Gastroesophageal sphincter (tissue), 4 donors: ENCODE data around the gene KCNJ1. TPM values are rescaled to one million over a fixed set of nuclear protein-coding genes. Genes with fewer than 3 reads are reported as not detected.

ENCODE experiments used
- ATAC-seq: fragments of 150-250 bp; one replicate; pipeline ENCODE4 v1.9.1; 2016; ENCODE audit warnings: mild to moderate bottlenecking, moderate library complexity
- H3K27ac ChIP-seq, 4 donors: fragments of 200-600 bp; sonication (generic) in 3 of 4; 1 replicate in 3 of 4; 2 replicates in 1 of 4; pipeline ENCODE4 v1.5.1; 2016 to 2019
- H3K27me3 ChIP-seq: fragments of 200-600 bp; sonication (generic); one replicate; pipeline ENCODE4 v1.5.1; 2019
- H3K36me3 ChIP-seq, 2 donors: fragments of 200-600 bp; sonication (generic); one replicate each; pipeline ENCODE4 v1.5.1; 2019; ENCODE audit warnings: control low read depth in 1 of 2
- H3K4me1 ChIP-seq, 3 donors: fragments of 200-600 bp; sonication (generic); 1 replicate in 2 of 3; 2 replicates in 1 of 3; pipeline ENCODE4 v1.5.1; 2016 to 2019; ENCODE audit warnings: control low read depth in 2 of 3
- H3K4me3 ChIP-seq, 2 donors: fragments of 200-600 bp; sonication (generic); one replicate each; pipeline ENCODE4 v1.5.1; 2019; ENCODE audit warnings: mild to moderate bottlenecking in 1 of 2, moderate library complexity in 1 of 2
- H3K9me3 ChIP-seq, 3 donors: fragments of 200-600 bp; sonication (generic); one replicate each; pipeline ENCODE4 v1.5.1; 2017 to 2019; ENCODE audit warnings: control low read depth in 2 of 3
- EP300 ChIP-seq: sonication (generic); formaldehyde crosslinking; IDR thresholded peaks from one replicate; pipeline ENCODE4 v1.6.1; 2017; ENCODE audit warnings: antibody characterized with exemption, mild to moderate bottlenecking
- POLR2A ChIP-seq, 2 donors: fragments of 450-650 bp; IDR thresholded peaks; one replicate each; pipeline ENCODE4 v1.6.1; 2017; ENCODE audit warnings: antibody characterized with exemption in 2 of 2, mild to moderate bottlenecking in 2 of 2, moderate library complexity in 1 of 2
- POLR2AphosphoS5 ChIP-seq: sonication (generic); formaldehyde crosslinking; IDR thresholded peaks from one replicate; pipeline ENCODE4 v1.6.1; 2017; ENCODE audit warnings: antibody characterized with exemption
- WGBS, 2 donors: methylation state at CpG; one replicate each; pipeline ENCODE4 v1.1.5; 2018; ENCODE audit warnings: low coverage in 1 of 2; 5-methylcytosine and 5-hydroxymethylcytosine counted together
- total RNA-seq, 4 donors: library from RNA; depleted of rRNA; stranded (reverse); fragments of >200 nt; gene quantifications; one replicate each; pipeline ENCODE4 v1.1.0, GENCODE V29; 2016
- TF ChIP-seq, protein P1 (sequence below), 4 experiments: fragments of 200-600 bp in 2 of 4; fragments of 450-650 bp in 2 of 4; sonication (generic) in 1 of 4; IDR thresholded peaks; one replicate each; pipeline ENCODE4 v1.5.1; 2017 to 2019; ENCODE audit warnings: antibody characterized with exemption in 4 of 4, mild to moderate bottlenecking in 2 of 4, moderate library complexity in 2 of 4

The KCNJ1 gene
- total RNA-seq, 4 donors from 2014 or later, result 0.27 TPM; not detected in 3

DNA sequence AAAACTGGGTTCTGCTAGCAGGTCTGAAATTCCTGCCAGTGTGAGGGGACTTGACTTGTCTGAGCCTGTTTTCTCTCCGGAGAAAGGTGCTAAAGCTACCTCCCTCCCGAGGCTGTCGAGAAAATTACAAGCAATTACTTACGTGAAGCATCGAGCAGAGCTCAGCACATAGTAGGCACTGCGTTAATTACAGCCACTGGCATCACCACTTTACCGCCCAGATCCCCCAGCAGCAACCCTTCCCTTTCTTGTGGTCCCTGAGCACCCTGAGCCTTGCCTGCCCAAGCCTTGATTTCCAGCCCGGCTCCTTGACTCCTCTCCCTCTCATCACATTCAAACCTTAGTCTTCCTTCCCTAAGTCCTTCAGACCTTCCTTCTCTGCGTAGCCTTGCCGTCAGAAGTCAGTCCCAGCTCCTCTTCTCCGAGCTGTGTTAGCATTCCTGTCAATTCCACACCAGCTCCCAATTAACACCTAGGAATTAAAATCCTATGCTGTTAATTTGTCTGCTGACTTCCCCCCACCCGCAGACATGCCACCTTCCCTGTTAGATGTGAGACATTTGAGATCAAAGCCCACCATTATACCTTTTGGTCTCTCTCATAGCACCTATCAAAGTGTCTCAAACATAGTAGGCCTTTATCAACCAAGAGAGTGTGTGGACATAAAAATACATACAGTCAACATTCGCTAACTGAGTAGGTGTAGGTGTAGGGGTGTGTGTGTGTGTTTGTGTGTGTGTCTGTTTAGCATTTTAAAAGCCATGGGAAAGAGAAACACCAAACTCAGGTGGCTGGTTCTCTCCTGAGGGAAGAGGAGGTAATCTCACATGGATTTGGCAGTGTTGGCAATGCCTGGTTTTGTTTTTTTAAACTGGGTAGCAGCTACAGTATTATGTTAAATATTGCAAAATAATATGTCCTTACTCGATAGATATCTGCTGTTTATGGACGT, 21.2 kb upstream of the KCNJ1 start:
- no peak overlapping the region for H3K4me3 ChIP-seq
- H3K4me1 ChIP-seq, result peaks cover 0 to 25% (median 0%) of the 10 kb centered on the region in 3 donors
- WGBS, 2 donors, result 81 to 87% methylated on average over 11 to 15 of the region's 15 CpGs
- no peak overlapping the region for H3K27ac ChIP-seq
- TF ChIP-seq, protein P1, sequence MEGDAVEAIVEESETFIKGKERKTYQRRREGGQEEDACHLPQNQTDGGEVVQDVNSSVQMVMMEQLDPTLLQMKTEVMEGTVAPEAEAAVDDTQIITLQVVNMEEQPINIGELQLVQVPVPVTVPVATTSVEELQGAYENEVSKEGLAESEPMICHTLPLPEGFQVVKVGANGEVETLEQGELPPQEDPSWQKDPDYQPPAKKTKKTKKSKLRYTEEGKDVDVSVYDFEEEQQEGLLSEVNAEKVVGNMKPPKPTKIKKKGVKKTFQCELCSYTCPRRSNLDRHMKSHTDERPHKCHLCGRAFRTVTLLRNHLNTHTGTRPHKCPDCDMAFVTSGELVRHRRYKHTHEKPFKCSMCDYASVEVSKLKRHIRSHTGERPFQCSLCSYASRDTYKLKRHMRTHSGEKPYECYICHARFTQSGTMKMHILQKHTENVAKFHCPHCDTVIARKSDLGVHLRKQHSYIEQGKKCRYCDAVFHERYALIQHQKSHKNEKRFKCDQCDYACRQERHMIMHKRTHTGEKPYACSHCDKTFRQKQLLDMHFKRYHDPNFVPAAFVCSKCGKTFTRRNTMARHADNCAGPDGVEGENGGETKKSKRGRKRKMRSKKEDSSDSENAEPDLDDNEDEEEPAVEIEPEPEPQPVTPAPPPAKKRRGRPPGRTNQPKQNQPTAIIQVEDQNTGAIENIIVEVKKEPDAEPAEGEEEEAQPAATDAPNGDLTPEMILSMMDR (IDR thresholded peaks at IDR 0.05), result no peak
- TF ChIP-seq POLR2AphosphoS5 (no peak), EP300 (no peak), POLR2A (IDR thresholded peaks at IDR 0.05) (no peak)
- ATAC-seq, result no peak
- peaks cover 26% of the 10 kb centered on the region for H3K27me3 ChIP-seq
- no peaks in the 10 kb centered on the region for H3K36me3 ChIP-seq
- H3K9me3 ChIP-seq, result no peaks in the 10 kb centered on the region

DNA sequence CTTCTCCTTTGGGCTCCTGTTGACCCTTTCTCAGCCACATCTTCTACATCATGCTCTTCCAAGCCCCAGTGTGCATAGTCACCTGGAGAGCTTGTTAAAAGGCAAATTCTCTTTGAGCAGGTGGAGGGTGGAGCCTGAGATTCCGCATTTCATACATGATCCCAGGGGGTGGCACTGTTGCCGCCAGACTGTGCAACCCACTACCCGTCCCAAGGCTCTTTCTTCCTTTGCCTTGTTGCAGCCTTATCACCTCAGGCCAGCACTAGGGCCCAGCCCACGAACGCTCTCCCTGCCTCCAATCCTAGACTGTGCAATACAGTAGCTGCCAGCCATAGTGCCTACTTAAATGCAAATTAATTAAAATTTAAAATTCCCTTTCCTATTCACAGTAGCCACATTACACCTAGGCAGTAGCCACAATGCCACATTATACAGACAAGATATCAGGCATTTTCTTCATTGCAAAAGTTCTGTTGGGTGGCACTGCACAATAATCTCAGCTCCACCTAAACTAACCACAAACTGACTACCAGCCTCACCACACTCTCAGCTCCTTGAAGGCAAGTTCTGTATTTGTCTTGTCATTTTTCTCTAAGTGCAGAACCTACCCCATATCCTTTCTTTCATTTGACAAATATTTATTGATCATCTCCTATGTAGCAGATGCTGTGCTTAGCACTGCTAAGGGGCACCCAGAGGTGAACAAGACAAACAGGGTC, 19.5 kb upstream of the KCNJ1 start:
- TF ChIP-seq POLR2A (IDR thresholded peaks at IDR 0.05), result no peak
- TF ChIP-seq, protein P1 (IDR thresholded peaks at IDR 0.05), result no peak
- TF ChIP-seq EP300, result no peak
- no peak for TF ChIP-seq POLR2AphosphoS5
- no peaks in the 10 kb centered on the region for H3K9me3 ChIP-seq
- no peak overlapping the region for H3K4me3 ChIP-seq
- ATAC-seq, result no peak
- peaks cover 39% of the 10 kb centered on the region for H3K27me3 ChIP-seq
- no peaks in the 10 kb centered on the region for H3K36me3 ChIP-seq
- 73 to 78% methylated on average over 5 of the region's 5 CpGs for WGBS, 2 donors
- no peak overlapping the region for H3K27ac ChIP-seq
- peaks cover 0 to 18% (median 0%) of the 10 kb centered on the region in 3 donors for H3K4me1 ChIP-seq

DNA sequence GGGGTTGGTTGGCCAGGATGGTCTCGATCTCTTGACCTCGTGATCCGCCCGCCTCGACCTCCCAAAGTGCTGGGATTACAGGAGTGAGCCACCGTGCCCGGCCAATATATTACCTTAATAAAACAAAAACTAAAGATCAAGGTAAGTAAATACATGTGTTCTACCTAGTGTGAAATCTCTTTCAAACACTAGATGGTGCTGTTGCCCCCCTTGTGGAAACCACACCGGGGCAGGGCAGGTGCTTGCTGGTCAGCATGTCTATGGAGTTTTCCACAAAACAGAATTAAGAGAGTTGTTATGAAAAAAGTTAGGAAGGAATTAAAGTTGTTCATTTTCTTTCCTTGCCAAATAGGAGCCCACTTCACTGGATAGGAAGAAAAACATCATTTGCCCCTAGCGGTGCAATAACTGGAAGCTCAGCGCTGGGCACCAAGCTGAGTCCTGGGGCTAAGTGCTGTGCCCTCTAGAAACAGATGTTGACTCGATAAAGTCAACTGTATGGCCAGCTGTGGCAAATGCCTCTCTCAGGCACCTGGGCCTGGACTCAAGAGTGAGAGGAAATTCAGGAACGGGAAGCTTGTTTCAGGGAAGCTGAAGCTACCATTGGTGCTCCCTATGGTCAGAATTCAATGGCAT, 17.7 kb upstream of the KCNJ1 start:
- H3K27ac ChIP-seq, result no peak overlapping the region
- no peaks in the 10 kb centered on the region for H3K9me3 ChIP-seq
- H3K4me3 ChIP-seq, result no peak overlapping the region
- ATAC-seq, result peak; percentile 64
- WGBS, 2 donors, result 19 to 21% methylated on average over 10 to 11 of the region's 12 CpGs
- H3K27me3 ChIP-seq, result peaks cover 40% of the 10 kb centered on the region
- peaks cover 0 to under 1% (median 0%) of the 10 kb centered on the region in 3 donors for H3K4me1 ChIP-seq
- TF ChIP-seq, protein P1 (IDR thresholded peaks at IDR 0.05), result peak; percentile 79 to 88 (median 83)
- TF ChIP-seq EP300 (no peak), POLR2A (IDR thresholded peaks at IDR 0.05) (no peak)
- no peaks in the 10 kb centered on the region for H3K36me3 ChIP-seq

DNA sequence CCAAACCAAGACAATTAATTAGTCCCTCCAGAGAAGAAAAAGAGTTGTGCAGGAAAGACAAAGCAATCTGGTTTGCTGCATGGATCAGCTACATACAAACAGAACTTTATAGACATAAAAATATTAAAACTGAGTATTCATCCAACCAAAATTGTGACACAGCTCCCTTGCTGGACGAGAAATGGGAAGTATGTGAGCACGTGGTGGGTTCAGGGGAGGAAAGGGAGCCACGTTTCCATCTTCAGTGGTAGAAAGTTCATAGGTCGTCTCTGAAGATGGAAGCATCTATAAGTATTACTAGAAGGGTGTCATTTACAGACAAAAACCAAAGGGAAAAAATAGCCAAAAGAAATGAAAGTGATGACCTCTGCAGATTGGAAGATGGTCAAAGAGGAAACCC, 17.0 kb upstream of the KCNJ1 start:
- Histone ChIP-seq H3K36me3 (no peaks in the 10 kb centered on the region), H3K4me3 (no peak overlapping the region), H3K27ac (no peak overlapping the region), H3K4me1 (no peaks in the 10 kb centered on the region), H3K9me3 (no peaks in the 10 kb centered on the region), H3K27me3 (peaks cover 37% of the 10 kb centered on the region)
- TF ChIP-seq EP300, result no peak
- TF ChIP-seq POLR2A (IDR thresholded peaks at IDR 0.05), result no peak
- no peak for TF ChIP-seq POLR2AphosphoS5
- TF ChIP-seq, protein P1 (IDR thresholded peaks at IDR 0.05), result no peak
- ATAC-seq, result no peak
- WGBS, 2 donors, result 32 to 38% methylated on average over 4 of the region's 4 CpGs
